ENCODE results near the gene SPSB1. TPM values are rescaled to one million over a fixed set of nuclear protein-coding genes. Genes with fewer than 3 reads are reported as not detected.
A peak's percentile ranks its signal among the peaks of the same experiment; 100 is the strongest.

SPSB1 gene
- total and polyA plus RNA-seq, 12 donors = 1.4 to 14.0 (median 9.9) TPM

GRCh38 chr1:9269078-9269501 lies 23.6 kb upstream of the SPSB1 start:
- Histone ChIP-seq H3K36me3 (replicated peaks in 1 of 2) (peaks cover 0 to 25% of the 10 kb centered on the region in 2 donors), H3K4me1 (replicated peaks in 1 of 2) (peaks cover 0 to 6% of the 10 kb centered on the region in 2 donors), H3K4me3 (no peak overlapping the region), H3K9me3 (replicated peaks in 1 of 3) (no peaks in the 10 kb centered on the region), H3K27me3 (no peaks in the 10 kb centered on the region), H3K27ac (no peak overlapping the region)
- intact Hi-C loops (cut with DNase I) = loop anchor here in 1 of 2 donors (5.0 kb wide), 1 partner anchor 223 kb away; no protein-coding TSS in a partner anchor
- TF ChIP-seq CTCF (IDR thresholded peaks at IDR 0.05) (no peak), POLR2A (IDR thresholded peaks at IDR 0.05) (no peak)
- whole genome bisulfite sequencing, 4 donors = 81 to 83% (median 82%) methylated on average over 15 to 17 of the region's 17 CpGs
- DNase-seq = peak in 1 of 7 donors; percentile 29

- Histone ChIP-seq H3K36me3 (replicated peaks in 1 of 2) (peaks cover 0 to 19% of the 10 kb centered on the region in 2 donors), H3K4me3 (no peak overlapping the region), H3K27me3 (no peaks in the 10 kb centered on the region), H3K4me1 (replicated peaks in 1 of 2) (peaks cover 0 to 6% of the 10 kb centered on the region in 2 donors), H3K9me3 (replicated peaks in 1 of 3) (no peaks in the 10 kb centered on the region), H3K27ac (no peak overlapping the region)
- intact Hi-C loops (cut with DNase I) = loop anchor here in 1 of 2 donors (5.0 kb wide), 1 partner anchor 223 kb away; no protein-coding TSS in a partner anchor
- no peak for TF ChIP-seq CTCF (IDR thresholded peaks at IDR 0.05)
- TF ChIP-seq POLR2A (IDR thresholded peaks at IDR 0.05) = no peak
- 80 to 93% (median 84%) methylated on average over 3 to 12 of the region's 12 CpGs for WGBS, 4 donors
- DNase-seq = no peak
Measured at GRCh38 chr1:9269721-9270120, 23.0 kb upstream of the SPSB1 start.

GRCh38 chr1:9270290-9270883 lies 22.3 kb upstream of the SPSB1 start:
- DNase-seq = peak in 1 of 7 donors; percentile 23
- Histone ChIP-seq H3K4me3 (no peak overlapping the region), H3K9me3 (replicated peaks in 1 of 3) (no peaks in the 10 kb centered on the region), H3K27me3 (no peaks in the 10 kb centered on the region), H3K27ac (no peak overlapping the region), H3K4me1 (replicated peaks in 1 of 2) (peaks cover 0 to 11% of the 10 kb centered on the region in 2 donors), H3K36me3 (replicated peaks in 1 of 2) (peaks cover 0 to 12% of the 10 kb centered on the region in 2 donors)
- intact Hi-C loops (cut with DNase I) = no loop called here
- TF ChIP-seq CTCF (IDR thresholded peaks at IDR 0.05) (no peak), POLR2A (IDR thresholded peaks at IDR 0.05) (no peak)
- WGBS, 4 donors = 74 to 88% (median 80%) methylated on average over 10 to 15 of the region's 15 CpGs

GRCh38 chr1:9271283-9271682 lies 21.4 kb upstream of the SPSB1 start:
- WGBS, 4 donors = 73 to 80% (median 76%) methylated on average over 9 to 11 of the region's 11 CpGs
- intact Hi-C loops (cut with DNase I) = no loop called here
- no peaks in the 10 kb centered on the region for H3K9me3 ChIP-seq (replicated peaks in 1 of 3)

More at GRCh38 chr1:9271283-9271682, 21.4 kb upstream of the SPSB1 start:
- DNase-seq = no peak
- no peak overlapping the region for H3K27ac ChIP-seq
- no peak overlapping the region for H3K4me3 ChIP-seq
- no peaks in the 10 kb centered on the region for H3K27me3 ChIP-seq
- TF ChIP-seq CTCF (IDR thresholded peaks at IDR 0.05) (no peak), POLR2A (IDR thresholded peaks at IDR 0.05) (no peak)
- peaks cover 0 to 4% of the 10 kb centered on the region in 2 donors for H3K36me3 ChIP-seq (replicated peaks in 1 of 2)
- H3K4me1 ChIP-seq (replicated peaks in 1 of 2) = peaks cover 0 to 18% of the 10 kb centered on the region in 2 donors
